Neuronal stem cell (in vitro differentiated cells): ENCODE measurements around the gene SETD2.

Experiments
- DNase-seq: peaks from one replicate; pipeline ENCODE4 v3.0.0-alpha.2; 2013; ENCODE audit warnings: low spot score
- H2AFZ ChIP-seq: one replicate; pipeline ENCODE4 v1.6.1; 2013; ENCODE audit warnings: mild to moderate bottlenecking, low read length, inconsistent platforms
- H2AK5ac ChIP-seq: 2 replicates; pipeline ENCODE4 v1.6.1; 2013; ENCODE audit warnings: low read depth, mild to moderate bottlenecking, inconsistent platforms, low read length, moderate library complexity, mixed read lengths
- H2BK120ac ChIP-seq: 2 replicates; pipeline ENCODE4 v1.6.1; 2013; ENCODE audit warnings: low read depth, mild to moderate bottlenecking, inconsistent platforms, low read length, moderate library complexity, mixed read lengths
- H2BK12ac ChIP-seq: one replicate; pipeline ENCODE4 v1.6.1; 2013; ENCODE audit warnings: low read length, inconsistent platforms
- H2BK15ac ChIP-seq: 2 replicates; pipeline ENCODE4 v1.6.1; 2013; ENCODE audit warnings: mild to moderate bottlenecking, low read length, inconsistent platforms, mixed read lengths
- H2BK5ac ChIP-seq: one replicate; pipeline ENCODE4 v1.6.1; 2013; ENCODE audit warnings: inconsistent platforms, mild to moderate bottlenecking, low read length, moderate library complexity
- H3K14ac ChIP-seq: one replicate; pipeline ENCODE4 v1.6.1; 2013; ENCODE audit warnings: low read length, inconsistent platforms
- H3K18ac ChIP-seq: 2 replicates; pipeline ENCODE4 v1.6.1; 2013; ENCODE audit warnings: low read length, inconsistent platforms
- H3K23ac ChIP-seq: 2 replicates; pipeline ENCODE4 v1.6.1; 2013; ENCODE audit warnings: low read depth, mild to moderate bottlenecking, mixed read lengths, low read length, inconsistent platforms; ENCODE audit not compliant: poor library complexity
- H3K27ac ChIP-seq: replicated peaks from 3 replicates; pipeline ENCODE4 v1.5.1; 2013; ENCODE audit warnings: low read length, inconsistent platforms
- H3K27me3 ChIP-seq, 3 experiments: 2 replicates each; pipeline ENCODE4 v1.6.1; 2013; ENCODE audit warnings: low read length in 3 of 3, mild to moderate bottlenecking in 2 of 3, inconsistent platforms in 1 of 3, low read depth in 1 of 3, mixed read lengths in 1 of 3, moderate library complexity in 1 of 3; ENCODE audit not compliant: control insufficient read depth in 3 of 3, insufficient read depth in 3 of 3
- H3K36me3 ChIP-seq, 2 donors: replicated peaks in 1 of 2; 2 replicates each; pipeline ENCODE4 v1.6.1; 2013; ENCODE audit warnings: low read length in 2 of 2; ENCODE audit not compliant: control insufficient read depth in 2 of 2, insufficient read depth in 2 of 2
- H3K4ac ChIP-seq: 2 replicates; pipeline ENCODE4 v1.6.1; 2013; ENCODE audit warnings: inconsistent platforms, mild to moderate bottlenecking, low read length, moderate library complexity
- H3K4me1 ChIP-seq, 2 donors: 1 replicate in 1 of 2; 2 replicates in 1 of 2; pipeline ENCODE4 v1.6.1; 2013; ENCODE audit warnings: low read length in 2 of 2, low read depth in 1 of 2; ENCODE audit not compliant: control insufficient read depth in 2 of 2, insufficient read depth in 1 of 2
- H3K4me2 ChIP-seq: one replicate; pipeline ENCODE4 v1.6.1; 2013; ENCODE audit warnings: mild to moderate bottlenecking, low read length, inconsistent platforms; ENCODE audit not compliant: insufficient read depth, poor library complexity, severe bottlenecking
- H3K4me3 ChIP-seq, 2 donors: 2 replicates each; pipeline ENCODE4 v1.5.1; 2013; ENCODE audit warnings: low read length in 2 of 2, mild to moderate bottlenecking in 2 of 2, inconsistent platforms in 1 of 2, moderate library complexity in 1 of 2
- H3K79me1 ChIP-seq: one replicate; pipeline ENCODE4 v1.6.1; 2013; ENCODE audit warnings: low read depth, mild to moderate bottlenecking, inconsistent platforms, low read length, moderate library complexity
- H3K9ac ChIP-seq: one replicate; pipeline ENCODE4 v1.6.1; 2013; ENCODE audit warnings: mild to moderate bottlenecking, low read depth, low read length, inconsistent platforms; ENCODE audit not compliant: poor library complexity
- H3K9me3 ChIP-seq, 2 donors: replicated peaks in 1 of 2; 2 replicates each; pipeline versions ENCODE3 to v1.6.1; 2013; ENCODE audit warnings: low read length in 2 of 2, mild to moderate bottlenecking in 2 of 2, inconsistent platforms in 1 of 2, low read depth in 1 of 2, mixed read lengths in 1 of 2, moderate library complexity in 1 of 2; ENCODE audit not compliant: control insufficient read depth in 2 of 2, insufficient read depth in 1 of 2
- H4K8ac ChIP-seq: one replicate; pipeline ENCODE4 v1.6.1; 2013; ENCODE audit warnings: low read depth, mild to moderate bottlenecking, inconsistent platforms, low read length, moderate library complexity
- H4K91ac ChIP-seq: one replicate; pipeline ENCODE4 v1.6.1; 2013; ENCODE audit warnings: low read length, low read depth, mild to moderate bottlenecking, inconsistent platforms; ENCODE audit not compliant: poor library complexity
- WGBS, 2 donors: extraction: QIAGEN DNeasy Blood & Tissue Kit; methylation state at CpG; one replicate each; pipeline ENCODE4 v1.1.7; 2013; ENCODE audit warnings: missing lambda C conversion rate in 2 of 2, mixed read lengths in 1 of 2; ENCODE audit not compliant: insufficient read length in 2 of 2, insufficient replicate concordance in 1 of 2; ENCODE audit errors: extremely low coverage in 2 of 2; 5-methylcytosine and 5-hydroxymethylcytosine counted together

The SETD2 gene

GRCh38 chr3:46976326-46977190 is 187.4 kb downstream of the SETD2 start, which contains the start of gene CCDC12:
CCDC12 (minus strand) TSS chr3:46976745; CDS start chr3:46976732, 13 bp downstream.
- H3K9me3 ChIP-seq = no peaks in the 10 kb centered on the region
- H2AK5ac ChIP-seq = peak within 1 kb of the TSS; percentile 49
- peak within 1 kb of the TSS; percentile 99 for H3K18ac ChIP-seq
- no peak within 1 kb of the TSS for H2BK12ac ChIP-seq
- WGBS, 2 donors = no CpG with 5 or more reads among the region's 64 CpGs
- H3K23ac ChIP-seq = peak within 1 kb of the TSS; percentile 76
- peak within 1 kb of the TSS; percentile 95 for H3K9ac ChIP-seq
- H3K4me3 ChIP-seq = peak within 1 kb of the TSS; percentile 88 to 98
- peaks cover 10% of the 10 kb centered on the region for H3K79me1 ChIP-seq
- H4K91ac ChIP-seq = no peak within 1 kb of the TSS
- peaks cover 3 to 9% of the 10 kb centered on the region in 2 donors for H3K4me1 ChIP-seq
- no peak within 1 kb of the TSS for H3K4ac ChIP-seq
- H3K36me3 ChIP-seq = peaks cover 0 to 20% of the 10 kb centered on the region in 2 donors
- H3K4me2 ChIP-seq = peak within 1 kb of the TSS; percentile 75
- peak within 1 kb of the TSS; percentile 89 for H2BK15ac ChIP-seq
- H4K8ac ChIP-seq = peak within 1 kb of the TSS; percentile 97
- peaks cover 0 to 6% (median 4%) of the 10 kb centered on the region in 3 experiments for H3K27me3 ChIP-seq
- H2BK120ac ChIP-seq = no peak within 1 kb of the TSS
- peak within 1 kb of the TSS; percentile 95 for H2BK5ac ChIP-seq
- H3K27ac ChIP-seq = peak within 1 kb of the TSS; percentile 91
- peak within 1 kb of the TSS; percentile 88 for H2AFZ ChIP-seq
- DNase-seq = peak; percentile 96
- H3K14ac ChIP-seq = no peak within 1 kb of the TSS

- H4K8ac ChIP-seq = no peak overlapping the region
- no peak overlapping the region for H3K14ac ChIP-seq
- H3K27me3 ChIP-seq = no peaks in the 10 kb centered on the region
- no peak overlapping the region for H2AFZ ChIP-seq
- H3K9me3 ChIP-seq = no peaks in the 10 kb centered on the region
- H2BK120ac ChIP-seq = no peak overlapping the region
- H2BK12ac ChIP-seq = no peak overlapping the region
- H2BK5ac ChIP-seq = no peak overlapping the region
- H3K79me1 ChIP-seq = peaks cover 19% of the 10 kb centered on the region
- H2AK5ac ChIP-seq = no peak overlapping the region
- peaks cover 0 to 4% of the 10 kb centered on the region in 2 donors for H3K4me1 ChIP-seq
- H3K9ac ChIP-seq = no peak overlapping the region
- H3K4ac ChIP-seq = no peak overlapping the region
- H3K36me3 ChIP-seq = peaks cover 7 to 38% of the 10 kb centered on the region in 2 donors
- no peak overlapping the region for H3K4me3 ChIP-seq
- whole genome bisulfite sequencing, 2 donors = no CpG with 5 or more reads among the region's 9 CpGs
- no peak overlapping the region for H2BK15ac ChIP-seq
- H3K23ac ChIP-seq = no peak overlapping the region
- H4K91ac ChIP-seq = no peak overlapping the region
- H3K18ac ChIP-seq = no peak overlapping the region
- no peak for DNase-seq
- H3K4me2 ChIP-seq = no peak overlapping the region
- H3K27ac ChIP-seq = no peak overlapping the region
Observed at GRCh38 chr3:46974421-46975171, 189.3 kb downstream of the SETD2 start.

GRCh38 chr3:46972396-46972795 is 191.5 kb downstream of the SETD2 start:
- Histone ChIP-seq H3K14ac (no peak overlapping the region), H2AK5ac (no peak overlapping the region), H3K18ac (no peak overlapping the region), H2BK12ac (no peak overlapping the region), H4K91ac (no peak overlapping the region), H3K79me1 (peaks cover 28% of the 10 kb centered on the region), H3K9me3 (no peaks in the 10 kb centered on the region), H3K4me3 (no peak overlapping the region), H3K23ac (no peak overlapping the region), H2BK15ac (no peak overlapping the region), H2AFZ (no peak overlapping the region), H3K4ac (no peak overlapping the region), H3K4me2 (no peak overlapping the region), H3K27me3 (no peaks in the 10 kb centered on the region), H3K27ac (no peak overlapping the region), H2BK5ac (no peak overlapping the region), H2BK120ac (no peak overlapping the region), H3K36me3 (peaks cover 13 to 48% of the 10 kb centered on the region in 2 donors), H3K9ac (no peak overlapping the region), H3K4me1 (no peaks in the 10 kb centered on the region), H4K8ac (no peak overlapping the region)
- no peak for DNase-seq
- WGBS, 2 donors = no CpG with 5 or more reads among the region's 2 CpGs

GRCh38 chr3:46971742-46972141 is 192.2 kb downstream of the SETD2 start:
- no peak overlapping the region for H3K18ac ChIP-seq

More at GRCh38 chr3:46971742-46972141, 192.2 kb downstream of the SETD2 start:
- peaks cover 33% of the 10 kb centered on the region for H3K79me1 ChIP-seq
- no peak overlapping the region for H3K23ac ChIP-seq
- no peaks in the 10 kb centered on the region for H3K4me1 ChIP-seq
- no peak overlapping the region for H3K14ac ChIP-seq
- H3K36me3 ChIP-seq = peaks cover 13 to 54% of the 10 kb centered on the region in 2 donors
- H2BK12ac ChIP-seq = no peak overlapping the region
- H3K4ac ChIP-seq = no peak overlapping the region
- H4K91ac ChIP-seq = no peak overlapping the region
- no peak overlapping the region for H2BK5ac ChIP-seq
- no peaks in the 10 kb centered on the region for H3K9me3 ChIP-seq
- H3K9ac ChIP-seq = no peak overlapping the region
- no peak overlapping the region for H2BK120ac ChIP-seq
- no peak overlapping the region for H2AK5ac ChIP-seq
- no peak overlapping the region for H2AFZ ChIP-seq
- no peak overlapping the region for H3K4me2 ChIP-seq
- no peak overlapping the region for H3K4me3 ChIP-seq
- H4K8ac ChIP-seq = no peak overlapping the region
- DNase-seq = no peak
- H3K27me3 ChIP-seq = no peaks in the 10 kb centered on the region
- no peak overlapping the region for H3K27ac ChIP-seq
- H2BK15ac ChIP-seq = no peak overlapping the region
- no CpG with 5 or more reads among the region's 1 CpG for WGBS, 2 donors
